Germinal center (tissue), 1 donor: ENCODE results near the gene USP6NL.
A peak's percentile ranks its signal among the peaks of the same experiment; 100 is the strongest.

Experiments used
- DNase-seq: peaks from one replicate; pipeline ENCODE4 v3.0.0; 2012; ENCODE audit warnings: mixed read lengths, low spot score

USP6NL gene

DNA sequence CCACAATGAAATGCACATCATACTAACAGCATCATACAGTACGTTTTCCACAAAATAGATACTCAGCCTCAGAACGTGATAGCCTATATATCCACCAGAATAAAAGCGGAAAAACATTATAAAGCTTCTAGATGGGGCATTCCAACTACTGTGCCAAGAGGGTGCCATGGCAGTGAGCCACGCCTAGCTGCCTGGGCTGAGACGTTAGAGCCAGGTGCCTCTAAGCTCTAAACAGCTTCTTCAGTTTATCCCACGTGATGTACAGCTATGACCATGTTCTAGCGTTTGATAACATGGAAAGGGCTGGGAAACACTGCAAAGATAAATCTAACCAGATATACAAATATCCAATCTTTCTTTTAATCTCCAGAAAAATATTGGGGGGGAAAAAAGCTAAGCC, 17.8 kb downstream of the USP6NL start:
- no peak for DNase-seq

DNA sequence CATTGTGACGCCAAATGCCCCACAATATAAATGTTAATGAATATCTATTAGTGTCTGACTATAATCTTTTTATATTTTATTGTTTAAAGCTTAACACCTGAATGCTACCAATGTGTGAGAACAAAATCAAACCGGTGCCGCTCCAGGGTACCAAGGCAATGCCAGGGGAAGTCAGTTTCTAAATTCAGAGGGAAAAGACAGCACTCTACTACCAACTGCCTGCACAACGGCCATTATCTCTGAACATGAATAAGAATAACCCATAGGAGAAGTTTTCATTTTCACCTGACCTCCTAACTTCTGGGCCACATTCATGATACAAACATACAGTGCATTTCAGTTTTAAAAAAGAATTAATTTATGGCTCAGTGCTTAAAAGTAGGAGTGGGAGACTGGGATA, 21.7 kb downstream of the USP6NL start:
- DNase-seq = no peak

DNA sequence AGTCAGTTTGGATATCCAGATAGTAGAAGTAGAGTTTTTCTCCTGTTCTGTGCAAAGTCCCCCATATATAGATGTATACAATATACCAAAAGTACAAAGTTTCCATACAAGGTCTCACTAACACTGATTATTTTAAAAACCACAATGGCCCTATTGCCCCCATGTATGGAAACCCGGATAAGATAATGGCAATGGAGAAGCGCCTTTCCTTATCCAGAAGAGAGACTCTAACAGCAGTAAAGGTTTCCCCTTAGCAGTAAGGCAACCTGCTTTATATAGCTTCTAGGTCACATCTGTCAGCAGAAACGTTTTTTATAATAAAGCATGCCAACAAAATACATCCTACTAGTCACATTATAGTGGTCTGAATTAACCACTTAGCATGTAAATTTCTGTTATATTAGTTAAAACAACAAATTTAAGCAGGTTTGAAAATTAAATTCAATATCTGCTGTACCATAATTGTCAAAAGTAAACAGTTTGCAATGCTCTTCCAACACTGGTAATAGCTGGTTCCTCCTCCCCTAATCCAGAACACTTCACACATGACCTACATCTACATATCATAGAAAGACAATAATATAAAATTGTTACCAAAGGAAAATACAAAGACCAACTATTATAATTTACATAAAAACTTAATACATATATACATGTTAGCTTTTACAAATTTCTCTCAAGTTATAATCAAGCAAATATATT, 22.4 kb downstream of the USP6NL start:
- no peak for DNase-seq

DNA sequence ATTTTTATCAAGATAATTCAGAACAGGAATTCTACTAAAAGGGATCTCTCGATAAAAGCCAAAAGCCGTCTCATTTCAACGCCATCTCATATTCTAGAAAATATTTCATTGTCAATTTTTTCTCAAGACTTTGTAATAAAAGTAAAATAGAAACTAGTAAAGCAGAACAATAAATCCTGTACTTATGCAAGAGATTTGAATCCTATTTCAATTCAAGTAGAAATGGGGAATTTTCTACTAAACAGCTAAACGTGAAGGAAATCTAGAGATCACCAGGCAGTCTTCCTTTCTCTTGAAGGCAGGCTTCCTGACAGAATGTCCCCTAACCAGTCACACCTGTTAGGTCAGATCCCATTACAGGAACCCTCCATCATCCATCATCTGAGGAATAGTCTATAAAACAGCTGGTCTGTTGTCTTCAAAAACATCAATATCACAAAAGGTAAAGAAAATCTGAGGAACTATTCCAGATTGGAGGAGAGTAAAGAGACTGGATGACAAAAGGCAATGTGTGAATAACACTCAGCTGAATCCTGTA, 23.7 kb downstream of the USP6NL start:
- DNase-seq = no peak

DNA sequence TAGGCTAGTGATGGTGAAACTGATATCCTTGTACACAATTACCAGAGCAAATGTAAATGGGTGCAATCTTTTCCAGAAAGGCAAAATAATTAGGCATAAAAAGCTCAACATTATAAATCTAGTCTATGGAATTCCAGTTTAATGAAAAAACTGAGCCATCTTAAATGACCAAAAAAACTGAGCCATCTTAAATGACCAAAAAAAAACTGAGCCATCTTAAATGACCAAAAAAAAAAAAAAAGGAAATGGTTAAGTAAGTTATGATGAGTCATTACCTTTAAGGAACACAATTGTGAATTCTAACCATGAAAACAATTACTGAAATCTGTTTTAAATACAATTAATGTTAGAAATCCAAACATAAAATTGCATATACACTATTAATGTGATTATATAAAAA, 25.3 kb downstream of the USP6NL start:
- no peak for DNase-seq

DNA sequence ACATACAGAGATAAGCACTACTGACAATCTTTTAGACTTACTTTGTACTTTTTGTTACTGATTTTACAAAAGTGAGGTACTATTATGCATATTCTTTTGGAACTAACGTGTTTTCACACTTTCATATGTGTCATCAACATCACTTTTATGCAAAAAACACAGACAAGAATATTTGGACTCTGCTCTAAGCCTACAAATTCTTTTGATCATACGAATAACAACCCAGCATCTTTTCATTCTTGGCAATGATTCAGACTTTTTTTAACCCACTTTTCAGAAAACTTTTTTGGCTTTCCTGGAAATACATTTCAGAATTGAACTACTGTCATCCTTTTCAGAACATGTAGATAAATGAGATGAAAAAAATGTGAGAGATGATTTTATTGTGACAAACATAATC, 30.2 kb downstream of the USP6NL start:
- DNase-seq = no peak

DNA sequence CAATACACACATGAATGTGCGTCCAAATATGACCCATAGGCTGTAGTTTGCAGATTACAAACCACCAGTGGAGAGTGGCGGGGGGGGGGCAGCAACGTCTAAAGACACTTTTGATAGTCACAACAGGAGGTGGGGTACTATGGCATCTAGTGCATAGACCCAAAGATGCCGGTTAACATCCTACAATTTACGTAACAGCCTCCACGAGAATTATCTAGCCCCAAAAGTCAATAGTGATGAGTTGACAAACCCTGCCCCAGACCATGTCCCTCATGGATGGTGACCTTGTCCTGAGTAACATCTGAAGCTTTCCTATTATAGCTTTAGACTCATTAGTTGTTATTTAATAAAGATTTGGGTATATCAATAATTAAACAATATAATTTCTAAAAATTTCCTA, 31.6 kb downstream of the USP6NL start:
- no peak for DNase-seq

DNA sequence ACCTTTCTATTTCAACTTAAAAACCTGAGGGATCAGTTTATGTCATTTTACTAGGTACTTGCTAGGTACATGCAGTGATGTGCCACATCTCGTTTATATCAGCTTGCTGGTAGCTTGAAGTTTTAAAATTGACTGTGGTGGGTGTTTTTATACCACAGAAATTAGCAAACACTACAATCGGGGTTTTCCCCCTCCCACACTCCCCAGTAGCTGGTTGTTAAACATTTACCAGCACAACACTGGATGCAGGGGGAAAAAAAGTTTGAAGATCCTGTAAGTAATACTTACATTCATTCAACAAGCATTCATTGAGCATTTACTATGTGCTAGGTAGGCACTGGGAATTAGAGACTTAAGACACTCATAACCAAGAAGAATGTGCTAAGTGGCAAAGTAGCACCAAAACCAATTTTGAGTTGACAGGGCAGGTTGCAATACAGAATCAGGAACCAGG, 32.6 kb downstream of the USP6NL start:
- DNase-seq = no peak

DNA sequence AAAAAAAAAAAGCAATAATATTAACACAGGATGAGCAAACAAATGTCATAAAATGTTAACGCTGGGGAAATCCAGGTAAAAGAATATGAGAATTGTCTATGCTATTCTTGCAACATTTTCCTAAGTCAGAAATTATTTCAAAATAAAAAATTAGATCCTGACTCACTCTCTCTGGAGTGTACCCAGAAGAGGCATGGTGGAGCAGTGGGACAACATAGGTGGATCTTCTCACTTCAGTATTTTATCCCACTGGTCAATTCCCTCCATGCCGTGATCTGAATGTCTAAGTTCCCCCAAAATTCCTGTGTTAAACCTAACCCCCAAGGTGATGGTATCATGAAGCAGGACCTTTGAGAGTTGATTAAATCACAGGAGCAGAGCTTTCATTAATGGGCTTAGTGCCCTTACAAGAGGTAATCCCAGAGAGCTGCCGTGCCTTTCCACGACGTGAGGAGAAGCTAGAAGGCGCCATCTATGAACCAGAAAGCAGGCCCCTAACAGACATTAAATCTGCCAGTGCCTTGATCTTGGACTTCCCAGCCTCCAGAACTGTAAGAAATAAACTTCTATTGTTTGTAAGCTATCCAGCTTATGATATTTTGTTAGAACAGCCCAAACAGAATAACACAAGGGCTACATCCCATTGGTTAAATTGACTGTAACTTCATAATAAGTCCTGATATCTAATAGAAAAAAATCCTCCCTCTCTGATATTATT, 35.2 kb downstream of the USP6NL start:
- no peak for DNase-seq

DNA sequence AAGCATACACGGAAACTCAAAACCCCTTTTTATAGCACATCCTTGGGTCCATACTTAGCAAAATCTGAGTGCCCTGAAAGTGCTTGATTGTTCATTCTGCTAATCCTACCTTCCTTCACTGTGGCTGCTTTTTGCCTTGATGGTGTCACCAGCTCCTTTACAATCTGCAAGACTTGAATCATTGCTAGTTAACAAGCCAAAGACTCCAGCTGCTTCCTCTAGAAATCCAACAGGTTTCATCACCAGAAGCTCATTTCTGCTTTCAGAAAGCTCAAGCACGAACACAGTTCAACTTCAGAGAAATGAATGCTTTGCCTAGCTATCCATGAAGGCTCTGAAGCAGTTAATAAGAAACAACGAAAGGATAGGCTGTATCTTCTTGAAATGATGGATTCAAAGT, 38.0 kb downstream of the USP6NL start:
- no peak for DNase-seq

DNA sequence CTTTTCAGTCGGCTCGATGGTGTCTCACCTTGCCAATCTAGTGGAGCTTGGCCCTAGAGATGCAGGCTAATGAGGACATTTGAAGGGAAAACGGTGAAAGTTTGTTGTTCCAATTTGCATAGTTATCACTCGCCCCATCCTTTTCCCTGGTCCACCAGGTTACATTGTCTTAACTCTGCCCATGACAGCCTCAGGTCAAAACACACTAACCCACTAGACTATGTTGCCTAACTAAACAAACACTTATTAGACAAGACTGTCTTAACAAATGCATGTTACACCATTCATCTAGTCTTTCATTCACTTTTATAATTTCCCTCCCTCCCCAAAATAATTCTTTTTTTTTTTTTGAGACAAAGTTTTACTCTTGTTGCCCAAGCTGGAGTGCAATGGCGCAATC, 40.7 kb downstream of the USP6NL start:
- no peak for DNase-seq

DNA sequence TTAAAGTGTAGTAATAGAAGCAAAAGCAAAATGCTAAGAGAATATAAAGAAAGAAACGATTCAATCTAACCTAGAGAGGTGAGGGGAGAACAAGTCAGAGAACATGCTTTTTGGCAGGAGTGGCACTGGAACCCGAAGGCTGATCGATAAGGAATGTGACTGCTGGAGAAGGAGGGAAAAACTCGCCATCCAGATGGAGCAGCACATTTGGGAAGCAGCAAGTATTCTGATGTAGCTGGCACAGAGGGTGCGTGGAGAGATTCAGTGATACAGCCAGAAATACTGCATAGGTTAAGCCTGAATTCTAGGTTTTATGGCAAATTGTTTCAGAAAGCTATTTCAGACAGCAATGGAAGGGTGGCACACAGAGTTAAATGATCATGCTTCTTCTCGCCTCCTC, 42.0 kb downstream of the USP6NL start:
- DNase-seq = no peak

DNA sequence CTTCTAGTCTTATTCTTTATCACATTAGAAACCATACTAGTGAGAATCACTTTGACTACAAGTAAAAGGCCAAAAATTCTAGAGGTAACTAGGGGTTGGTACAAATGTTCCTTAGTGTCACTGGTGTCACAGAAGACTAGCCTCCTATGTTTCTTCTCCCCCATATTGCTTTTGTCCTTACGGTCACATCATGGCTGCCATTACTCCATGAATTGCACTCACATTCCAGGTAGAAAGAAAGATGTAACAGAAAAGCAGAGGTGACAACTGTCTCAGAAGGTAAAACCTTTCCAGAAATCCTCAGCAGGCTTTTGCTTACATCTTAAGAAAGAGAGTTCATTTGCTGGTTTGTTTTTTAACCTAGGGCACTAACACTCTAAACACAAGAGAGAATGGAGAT, 42.9 kb downstream of the USP6NL start:
- no peak for DNase-seq

DNA sequence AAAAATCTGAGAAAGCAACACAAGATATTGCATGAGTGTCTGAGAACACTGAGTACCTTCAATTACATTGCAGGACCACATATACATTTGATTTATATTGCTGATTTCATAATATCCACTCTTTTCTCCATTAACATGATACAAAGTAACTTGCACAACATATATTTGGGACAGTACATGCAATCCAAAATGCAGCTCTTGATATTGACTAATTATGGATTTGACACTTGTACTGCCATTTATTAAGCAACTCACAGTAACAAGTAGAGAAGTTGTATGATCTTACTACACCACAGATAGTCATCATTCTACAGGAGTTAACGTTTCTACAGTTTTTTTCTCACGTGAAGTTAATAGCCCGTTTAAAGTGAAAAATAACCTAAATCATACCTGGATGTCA, 46.7 kb downstream of the USP6NL start:
- DNase-seq = no peak

DNA sequence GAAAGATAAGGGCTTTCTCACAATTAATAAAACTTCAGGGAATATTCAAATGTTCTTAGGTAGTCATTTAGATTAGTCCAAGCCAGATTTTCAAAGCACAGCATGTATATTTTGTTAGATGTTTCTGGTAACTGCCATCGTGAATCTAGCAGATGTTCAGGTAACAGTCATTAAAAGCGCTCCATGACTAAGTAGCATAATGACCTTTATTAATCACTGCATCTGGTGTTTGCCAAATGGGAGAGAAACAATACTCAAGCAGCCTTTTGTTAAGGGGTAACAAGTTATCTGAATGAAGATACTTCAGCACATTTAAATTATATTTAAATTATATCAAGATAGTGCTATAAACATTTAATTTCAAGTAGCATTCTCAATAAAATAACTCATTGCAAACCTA, 47.5 kb downstream of the USP6NL start:
- no peak for DNase-seq

DNA sequence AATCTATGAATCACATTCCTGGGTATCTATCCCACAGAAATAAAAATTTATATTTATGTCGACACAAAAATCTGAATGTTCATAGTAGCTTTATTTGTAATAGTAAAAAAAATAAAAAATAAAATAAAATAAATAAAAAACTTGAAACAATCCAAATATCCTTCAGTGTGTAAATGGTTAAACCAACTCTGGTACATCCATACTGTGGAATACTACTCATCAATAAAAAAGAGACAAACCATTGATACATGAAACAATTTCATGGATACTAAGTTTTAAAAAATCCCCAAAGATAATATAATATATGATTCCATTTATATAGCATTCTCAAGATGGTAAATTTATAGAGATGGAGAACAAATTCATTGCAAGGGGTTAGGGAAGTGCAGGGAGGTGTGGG, 48.6 kb downstream of the USP6NL start:
- no peak for DNase-seq

DNA sequence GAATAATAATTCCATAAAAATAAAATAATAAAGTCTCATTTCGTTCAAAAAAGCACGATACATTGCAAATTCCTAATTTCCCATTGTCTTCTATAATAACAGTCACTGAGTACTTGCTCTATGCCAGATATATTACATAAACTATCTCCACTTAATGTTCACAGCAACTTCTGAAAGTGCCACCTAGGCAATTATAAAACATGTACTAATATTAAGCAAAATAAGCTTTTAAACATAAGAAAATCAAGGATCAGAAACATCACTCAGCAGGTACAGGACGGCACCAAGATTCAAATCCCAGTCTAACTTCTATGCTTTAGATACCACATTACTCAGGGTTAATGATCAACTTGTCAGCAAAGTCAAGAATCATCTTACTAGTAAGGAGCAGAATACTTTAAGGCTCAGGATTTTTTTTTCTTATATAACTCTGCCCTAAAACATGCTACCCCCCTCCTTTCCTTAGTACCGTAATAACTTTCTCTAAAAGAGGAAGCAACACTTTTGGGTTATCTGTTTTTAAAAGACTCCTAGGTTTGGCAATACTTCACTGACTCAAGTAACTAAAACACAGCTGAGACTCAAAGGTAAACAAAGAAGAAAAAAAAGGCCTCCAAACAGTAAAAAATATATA, 51.3 kb downstream of the USP6NL start:
- peak; percentile 27 for DNase-seq

DNA sequence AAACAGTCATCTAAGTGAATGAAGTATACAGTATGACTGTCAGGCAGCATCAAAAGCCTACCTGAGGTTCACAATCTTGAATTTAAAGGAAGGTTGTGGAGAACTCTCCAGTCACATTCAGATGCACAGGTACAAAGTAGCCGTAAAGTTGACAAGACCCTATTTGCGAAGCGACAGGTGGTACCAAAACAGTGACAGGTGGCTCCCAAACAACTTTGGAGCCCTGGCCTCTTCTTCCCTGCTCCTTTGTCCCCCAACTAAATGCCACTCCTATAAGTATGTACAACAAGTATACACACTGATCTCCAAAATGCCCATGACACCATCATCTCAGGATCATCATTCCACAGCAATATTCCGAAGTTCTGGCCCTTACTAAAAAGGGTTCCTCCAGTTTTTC, 53.5 kb downstream of the USP6NL start:
- no peak for DNase-seq

DNA sequence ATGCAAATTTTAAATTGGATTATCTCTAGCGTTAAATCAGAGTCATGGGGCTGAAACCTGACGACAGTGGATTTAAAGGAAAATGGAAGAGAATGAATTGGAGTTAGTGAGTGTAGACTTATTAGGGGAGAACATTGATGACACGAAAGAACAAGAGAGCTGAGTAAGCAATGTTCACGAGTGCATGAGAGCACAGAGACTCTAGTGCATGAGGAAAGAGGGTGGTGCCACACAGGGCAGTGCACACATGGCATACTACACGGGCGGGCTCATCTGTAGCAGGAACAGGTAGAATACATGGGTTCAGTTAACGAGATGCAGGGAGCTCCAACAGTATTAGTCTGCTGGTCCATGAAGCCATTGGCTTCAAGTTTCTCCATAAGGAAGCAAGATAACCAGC, 53.9 kb downstream of the USP6NL start:
- DNase-seq = no peak

DNA sequence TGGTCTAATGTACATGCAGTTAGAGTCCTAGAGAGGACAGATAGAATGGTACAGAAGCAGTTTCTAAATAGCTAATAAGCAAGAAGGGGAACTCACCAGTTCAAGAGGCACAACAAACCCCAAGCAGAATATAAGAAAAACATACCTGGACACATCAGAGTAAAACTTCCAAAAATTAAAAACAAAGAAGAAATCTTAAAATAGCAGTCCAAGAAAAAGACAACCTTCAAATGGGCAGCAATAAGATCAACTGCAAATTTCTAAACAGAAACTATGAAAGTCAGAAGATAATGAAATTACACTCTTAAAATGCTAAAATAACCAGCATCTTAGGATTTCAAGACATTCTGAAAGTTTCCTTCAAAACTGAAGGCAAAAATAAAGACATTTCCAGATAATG, 55.9 kb downstream of the USP6NL start:
- DNase-seq = no peak

DNA sequence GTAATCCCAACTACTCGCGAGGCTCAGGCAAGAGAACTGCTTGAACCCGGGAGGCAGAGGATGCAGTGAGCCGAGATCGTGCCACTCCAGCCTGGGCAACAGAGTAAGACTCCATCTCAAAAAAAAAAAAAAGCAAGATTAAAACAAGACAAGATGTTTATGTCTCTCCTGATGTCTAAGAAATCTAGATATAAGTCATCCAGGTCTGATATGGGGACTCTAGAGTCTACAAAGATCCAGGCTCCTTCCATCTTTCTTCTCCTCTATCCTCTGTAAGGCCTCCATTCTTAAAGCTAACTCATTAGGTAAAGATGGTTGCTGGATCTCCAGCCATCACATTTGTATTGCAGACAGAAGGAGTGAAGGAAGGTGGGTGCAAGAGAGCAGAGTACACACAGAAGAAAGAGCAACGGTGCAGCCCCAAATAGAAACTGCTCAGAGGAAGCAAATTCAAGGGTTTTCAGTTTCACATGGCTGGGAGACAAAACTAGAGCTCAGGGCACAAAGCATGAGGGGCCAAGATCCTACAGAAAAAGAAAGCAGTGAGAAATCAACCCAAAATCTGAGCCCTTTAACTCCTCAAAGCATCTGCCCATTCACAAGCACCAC, 57.6 kb downstream of the USP6NL start:
- DNase-seq = peak; percentile 40

DNA sequence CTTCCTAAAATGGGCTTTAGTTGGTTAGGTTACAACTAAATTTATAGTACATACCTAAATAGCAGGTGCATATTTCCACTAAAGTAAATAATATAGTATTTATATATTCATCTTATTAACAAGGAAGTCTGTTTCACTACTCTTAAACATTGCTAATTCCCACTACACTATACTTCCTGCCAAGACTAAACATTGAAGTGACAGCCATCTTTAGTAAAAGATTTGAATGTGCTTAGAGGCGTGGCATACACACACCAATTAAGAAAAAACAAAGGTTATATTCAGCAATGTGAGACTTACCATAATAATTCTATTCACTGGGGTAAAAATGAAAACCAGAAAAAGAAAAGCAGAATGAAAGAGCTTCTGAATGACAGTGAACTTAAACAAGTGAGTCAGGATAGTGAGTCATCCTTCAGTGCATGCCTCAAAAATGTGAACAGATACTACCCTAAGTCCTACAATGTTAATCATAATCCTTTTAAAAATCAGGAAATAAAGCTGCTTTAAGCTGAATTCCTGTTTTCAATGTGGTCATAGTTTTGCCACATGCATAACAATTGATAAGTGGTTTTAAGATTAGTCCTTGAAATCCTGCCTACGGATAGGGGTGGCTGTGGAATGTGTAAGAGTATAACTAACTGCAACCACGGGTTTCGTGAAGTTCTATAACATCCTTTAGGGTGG, 59.4 kb downstream of the USP6NL start:
- DNase-seq = peak; percentile 31
